SK-N-SH (cell line): ENCODE results near the gene IL1RL2. TPM values are rescaled to one million over a fixed set of nuclear protein-coding genes. Genes with fewer than 3 reads are reported as not detected.

Experiments
- CTCF ChIA-PET: fragments of 300-600, 350-600 bp; formaldehyde crosslinking; extraction: SDS; loops from one replicate; lab custom pipeline; 2021; lab: Yijun Ruan, JAX
- POLR2A ChIA-PET: fragments of 350-600 bp; sonication (Branson Sonifier 250); formaldehyde crosslinking; extraction: SDS; loops from one replicate; lab custom pipeline; 2020; ENCODE audit warnings: antibody characterized with exemption, inconsistent platforms; lab: Yijun Ruan, JAX
- DNase-seq: peaks from one replicate; pipeline ENCODE4 v3.0.0; 2012
- H2AFZ ChIP-seq: fragments of 200-600 bp; sonication (generic); 2 replicates; pipeline ENCODE4 v1.8.1; 2016; ENCODE audit warnings: antibody characterized with exemption, mild to moderate bottlenecking, low read depth
- H3F3A ChIP-seq: fragments of 200-600 bp; sonication (generic); replicated peaks from 2 replicates; pipeline ENCODE3; 2016; ENCODE audit warnings: antibody characterized with exemption, mild to moderate bottlenecking; ENCODE audit not compliant: insufficient read depth
- H3K27ac ChIP-seq, 2 experiments: fragments of 200-500 bp in 1 of 2; fragments of 200-600 bp in 1 of 2; sonication (Bioruptor generic) in 1 of 2; sonication (generic), shearing (Covaris generic) in 1 of 2; 2 replicates each; pipeline versions ENCODE4 v1.5.1 to v1.6.1; 2014 to 2016; ENCODE audit warnings: low read depth in 2 of 2, inconsistent platforms in 1 of 2, low read length in 1 of 2, mild to moderate bottlenecking in 1 of 2, mixed read lengths in 1 of 2
- H3K27me3 ChIP-seq: fragments of 200-600 bp; sonication (generic), shearing (Covaris generic); 2 replicates; pipeline ENCODE4 v1.6.1; 2016; ENCODE audit warnings: mixed run types; ENCODE audit not compliant: insufficient read depth
- H3K36me3 ChIP-seq, 2 experiments: fragments of 200-500 bp in 1 of 2; fragments of 200-600 bp in 1 of 2; sonication (Bioruptor generic) in 1 of 2; sonication (generic) in 1 of 2; replicated peaks in 1 of 2; 2 replicates each; pipeline versions ENCODE3 to v1.5.1; 2014 to 2016; ENCODE audit warnings: low read length in 1 of 2, mild to moderate bottlenecking in 1 of 2; ENCODE audit not compliant: insufficient read depth in 2 of 2, control insufficient read depth in 1 of 2
- H3K4me1 ChIP-seq, 2 experiments: fragments of 200-500 bp in 1 of 2; fragments of 200-600 bp in 1 of 2; sonication (Bioruptor generic) in 1 of 2; sonication (generic), shearing (Covaris generic) in 1 of 2; 2 replicates each; pipeline versions ENCODE4 v1.5.1 to v1.6.1; 2014 to 2016; ENCODE audit warnings: low read depth in 1 of 2, low read length in 1 of 2, mixed run types in 1 of 2; ENCODE audit not compliant: insufficient read depth in 2 of 2, control insufficient read depth in 1 of 2
- H3K4me2 ChIP-seq: fragments of 200-600 bp; sonication (generic), shearing (Covaris generic); 2 replicates; pipeline ENCODE4 v1.6.1; 2017; ENCODE audit warnings: mixed run types
- H3K4me3 ChIP-seq, 2 experiments: fragments of 200-500 bp in 1 of 2; fragments of 200-600 bp in 1 of 2; sonication (Bioruptor generic) in 1 of 2; sonication (generic), shearing (Covaris generic) in 1 of 2; 2 replicates each; pipeline versions ENCODE4 v1.5.1 to v1.8.1; 2014 to 2016; ENCODE audit warnings: low read depth in 2 of 2, inconsistent platforms in 1 of 2, low read length in 1 of 2, mild to moderate bottlenecking in 1 of 2, mixed read lengths in 1 of 2, moderate library complexity in 1 of 2
- H3K79me2 ChIP-seq: fragments of 200-600 bp; sonication (generic); 2 replicates; pipeline ENCODE4 v1.8.1; 2017; ENCODE audit warnings: mild to moderate bottlenecking; ENCODE audit not compliant: insufficient read depth
- H3K9ac ChIP-seq: fragments of 200-600 bp; sonication (generic); 2 replicates; pipeline ENCODE4 v1.6.1; 2017; ENCODE audit warnings: mixed run types
- H3K9me2 ChIP-seq: fragments of 200-600 bp; sonication (generic); 2 replicates; pipeline ENCODE4 v1.6.1; 2017; ENCODE audit warnings: mixed run types
- H3K9me3 ChIP-seq: fragments of 200-600 bp; sonication (generic); 2 replicates; pipeline ENCODE4 v1.6.1; 2017; ENCODE audit warnings: mixed run types, mild to moderate bottlenecking, moderate library complexity
- H4K20me1 ChIP-seq: fragments of 200-600 bp; sonication (generic); 2 replicates; pipeline ENCODE4 v1.6.1; 2017; ENCODE audit warnings: mild to moderate bottlenecking, mixed run types; ENCODE audit not compliant: insufficient read depth
- EP300 ChIP-seq, 2 experiments: IDR thresholded peaks; 2 replicates each; pipeline versions ENCODE4 v1.4.0 to v1.6.1; 2012; ENCODE audit warnings: borderline replicate concordance in 1 of 2, low read depth in 1 of 2, low read length in 1 of 2
- EZH2phosphoT487 ChIP-seq: fragments of 200-600 bp; sonication (generic); IDR thresholded peaks from 2 replicates; pipeline ENCODE4 v1.6.1; 2017; ENCODE audit warnings: low read depth, mixed run types, mild to moderate bottlenecking, antibody characterized with exemption, moderate library complexity, borderline replicate concordance
- FOSL2 ChIP-seq: IDR thresholded peaks from 2 replicates; pipeline ENCODE4 v1.4.0; 2012; ENCODE audit warnings: low read depth, mild to moderate bottlenecking, moderate library complexity, borderline replicate concordance
- IRF3 ChIP-seq: fragments of 150-350 bp; IDR thresholded peaks from 2 replicates; pipeline ENCODE4 v1.6.1; 2016; ENCODE audit warnings: mild to moderate bottlenecking, low read depth, low read length
- MAX ChIP-seq: IDR thresholded peaks from 2 replicates; pipeline ENCODE4 v1.4.0; 2012; ENCODE audit warnings: low read depth
- MEF2A ChIP-seq: IDR thresholded peaks from 2 replicates; pipeline ENCODE4 v1.4.0; 2012; ENCODE audit warnings: low read depth, borderline replicate concordance
- NRF1 ChIP-seq: IDR thresholded peaks from 2 replicates; pipeline ENCODE4 v1.6.1; 2012; ENCODE audit warnings: low read depth, mild to moderate bottlenecking, low read length
- POLR2AphosphoS5 ChIP-seq: IDR thresholded peaks from 2 replicates; pipeline ENCODE4 v1.6.1; 2012; ENCODE audit warnings: low read depth, low read length
- RCOR1 ChIP-seq: fragments of 150-350 bp; IDR thresholded peaks from 2 replicates; pipeline ENCODE4 v1.6.1; 2017; ENCODE audit warnings: antibody characterized with exemption, low read length
- REST ChIP-seq: IDR thresholded peaks from 2 replicates; pipeline ENCODE4 v1.6.1; 2012; ENCODE audit warnings: mild to moderate bottlenecking, low read depth, low read length, moderate library complexity
- RFX5 ChIP-seq: IDR thresholded peaks from 2 replicates; pipeline ENCODE4 v1.6.1; 2012; ENCODE audit warnings: mild to moderate bottlenecking, improper control_type of control experiment, low read length
- RXRA ChIP-seq: IDR thresholded peaks from 2 replicates; pipeline ENCODE4 v1.4.0; 2012; ENCODE audit warnings: low read depth, mild to moderate bottlenecking, borderline replicate concordance
- TCF12 ChIP-seq: IDR thresholded peaks from 2 replicates; pipeline ENCODE4 v1.4.0; 2012
- USF2 ChIP-seq: fragments of 150-350 bp; IDR thresholded peaks from 2 replicates; pipeline ENCODE4 v1.6.1; 2017; ENCODE audit warnings: antibody characterized with exemption, low read length, low read depth, borderline replicate concordance
- YY1 ChIP-seq: IDR thresholded peaks from 2 replicates; pipeline ENCODE4 v1.4.0; 2012; ENCODE audit warnings: low read depth, mild to moderate bottlenecking
- ZBTB33 ChIP-seq: IDR thresholded peaks from 2 replicates; pipeline ENCODE4 v1.4.0; 2012; ENCODE audit warnings: low read depth, borderline replicate concordance
- WGBS: methylation state at CpG from one replicate; pipeline ENCODE4 v1.1.6; 2017; ENCODE audit warnings: low lambda C conversion rate; 5-methylcytosine and 5-hydroxymethylcytosine counted together
- polyA plus RNA-seq, 3 experiments: library from polyadenylated mRNA; depleted of rRNA; stranded (reverse); fragments of >200 nt; gene quantifications; 2 replicates each; pipeline ENCODE4 v1.2.3, GENCODE V29; 2012

IL1RL2 gene
- polyA plus RNA-seq, 1 of the 3 experiments (the other 2 are of a cell fraction): 0.05 TPM

GRCh38 chr2:102224824-102225739 lies 38.3 kb downstream of the IL1RL2 start:
- Histone ChIP-seq H3K4me2 (no peak overlapping the region), H3K27ac (no peak overlapping the region), H3K4me1 (peaks cover 7 to 13% of the 10 kb centered on the region in 2 experiments), H3F3A (peaks cover 11% of the 10 kb centered on the region), H3K4me3 (no peak overlapping the region), H3K9me2 (no peaks in the 10 kb centered on the region), H4K20me1 (no peaks in the 10 kb centered on the region), H3K79me2 (no peaks in the 10 kb centered on the region), H3K9me3 (no peaks in the 10 kb centered on the region), H3K36me3 (no peaks in the 10 kb centered on the region), H3K9ac (no peak overlapping the region), H2AFZ (no peak overlapping the region), H3K27me3 (no peaks in the 10 kb centered on the region)
- TF ChIP-seq USF2 (no peak), ZBTB33 (no peak), MAX (no peak), RFX5 (no peak), EZH2phosphoT487 (no peak), IRF3 (no peak), RXRA (no peak), RCOR1 (no peak), TCF12 (no peak)
- DNase-seq: no peak
- POLR2A ChIA-PET: no interaction called here
- CTCF ChIA-PET: interaction anchor here (1.0 kb wide), 2 partner anchors 205 to 218 kb away, joined by 3 read pairs; no protein-coding TSS in a partner anchor
- 75% methylated on average over 7 of the region's 8 CpGs for WGBS

- Histone ChIP-seq H3K36me3 (no peaks in the 10 kb centered on the region), H3F3A (peaks cover 11% of the 10 kb centered on the region), H3K27ac (peak overlapping the region in 1 of 2 experiments; percentile 97; a peak in 1 of 4 replicates), H3K4me3 (no peak overlapping the region), H4K20me1 (no peaks in the 10 kb centered on the region), H3K4me2 (no peak overlapping the region), H3K4me1 (peaks cover 7 to 13% of the 10 kb centered on the region in 2 experiments), H2AFZ (peak overlapping the region; percentile 71), H3K27me3 (no peaks in the 10 kb centered on the region), H3K9me2 (no peaks in the 10 kb centered on the region), H3K9me3 (no peaks in the 10 kb centered on the region), H3K79me2 (no peaks in the 10 kb centered on the region), H3K9ac (no peak overlapping the region)
- DNase-seq: no peak
- CTCF ChIA-PET: interaction anchor here (0.7 to 1.0 kb wide), 2 partner anchors 48 to 206 kb away, joined by 3 read pairs; no protein-coding TSS in a partner anchor
- 84% methylated on average over 6 of the region's 6 CpGs for WGBS
- POLR2A ChIA-PET: no interaction called here
- TF ChIP-seq EP300 (IDR thresholded peaks at IDR 0.05; ENCODE audit: borderline replicate concordance in 1 of 2, low read depth in 1 of 2, low read length in 1 of 2) (no peak), MEF2A (no peak), IRF3 (no peak), REST (no peak), NRF1 (no peak), POLR2AphosphoS5 (no peak), FOSL2 (no peak), YY1 (no peak), RFX5 (no peak)
Measured at GRCh38 chr2:102226171-102226570, 39.3 kb downstream of the IL1RL2 start.
